Panc1 (cell line): ENCODE results near the gene TNIK. TPM values are rescaled to one million over a fixed set of nuclear protein-coding genes. Genes with fewer than 3 reads are reported as not detected.

Experiments
- ATAC-seq: fragments of 200-7000 bp; cut with Tn5 transposase; 2 replicates; pipeline ENCODE4 v1.9.1; 2020; ENCODE audit warnings: mild to moderate bottlenecking, moderate library complexity
- BruUV-seq: library from RNA; stranded (reverse); fragments of 400-500 nt; replicated peaks from 2 replicates; lab custom pipeline; 2021; lab: Mats Ljungman, UMichigan
- CTCF ChIA-PET: fragments of 300-600 bp; sonication (Branson Sonifier 250); formaldehyde crosslinking; loops from one replicate; lab custom pipeline; 2022; ENCODE audit warnings: antibody characterized with exemption; lab: Charles Lee
- POLR2A ChIA-PET: fragments of 300-600 bp; sonication (Branson Sonifier 250); formaldehyde crosslinking; loops from one replicate; lab custom pipeline; 2022; ENCODE audit warnings: antibody characterized with exemption; lab: Charles Lee
- DNase-seq: peaks from one replicate; pipeline ENCODE4 v3.0.0-alpha.2; 2010; ENCODE audit warnings: low read depth, low spot score
- H3K27ac ChIP-seq: 2 replicates; pipeline ENCODE4 v1.5.1; 2011; ENCODE audit warnings: mild to moderate bottlenecking, low read length, inconsistent platforms
- H3K27me3 ChIP-seq: fragments of 200-500 bp; sonication (Bioruptor generic); 2 replicates; pipeline ENCODE4 v1.6.0; 2014; ENCODE audit warnings: low read length, inconsistent platforms; ENCODE audit not compliant: control insufficient read depth, insufficient read depth
- H3K36me3 ChIP-seq: fragments of 200-500 bp; sonication (Bioruptor generic); 2 replicates; pipeline ENCODE4 v1.5.1; 2014; ENCODE audit warnings: inconsistent platforms, mild to moderate bottlenecking, low read length, moderate library complexity; ENCODE audit not compliant: control insufficient read depth, insufficient read depth
- H3K4me1 ChIP-seq: 2 replicates; pipeline ENCODE4 v1.5.1; 2011; ENCODE audit warnings: inconsistent platforms, mild to moderate bottlenecking, low read length, moderate library complexity; ENCODE audit not compliant: control insufficient read depth, insufficient read depth
- H3K4me3 ChIP-seq, 2 experiments: 2 replicates each; pipeline ENCODE4 v1.5.1; 2011 to 2012; ENCODE audit warnings: low read depth in 2 of 2, low read length in 2 of 2, mild to moderate bottlenecking in 2 of 2, inconsistent platforms in 1 of 2, moderate library complexity in 1 of 2
- H3K9me3 ChIP-seq: fragments of 200-500 bp; sonication (Bioruptor generic); 2 replicates; pipeline ENCODE4 v1.5.1; 2014; ENCODE audit warnings: low read depth, mild to moderate bottlenecking, inconsistent platforms, low read length, moderate library complexity; ENCODE audit not compliant: control insufficient read depth, insufficient read depth
- POLR2AphosphoS5 ChIP-seq: IDR thresholded peaks from 2 replicates; pipeline ENCODE4 v1.6.1; 2012; ENCODE audit warnings: mild to moderate bottlenecking, low read depth, low read length, moderate library complexity
- SIN3A ChIP-seq: IDR thresholded peaks from 2 replicates; pipeline ENCODE4 v1.6.1; 2012; ENCODE audit warnings: low read depth, mild to moderate bottlenecking, low read length, moderate library complexity, borderline replicate concordance; ENCODE audit not compliant: insufficient read depth
- TCF7L2 ChIP-seq: IDR thresholded peaks from 2 replicates; pipeline ENCODE4 v1.6.1; 2011; ENCODE audit warnings: mild to moderate bottlenecking, low read depth, low read length, inconsistent platforms
- in situ Hi-C: cut with HindIII; loops from 2 replicates; pipeline ENCODE4 v1.10.0; 2016; ENCODE audit warnings: low sequenced_read_pairs, low pct_unique_long_range_greater_than_20kb
- intact Hi-C: fragments of 100-400 bp; cut with micrococcal nuclease; formaldehyde crosslinking; loops from one replicate; pipeline ENCODE4 v1.10.0; 2022; ENCODE audit not compliant: unreplicated experiment
- total RNA-seq: library from RNA; stranded (reverse); gene quantifications from one replicate; pipeline ENCODE4 v1.2.1, GENCODE V29; 2021; ENCODE audit not compliant: unreplicated experiment
- TF ChIP-seq, protein P1 (sequence below), 2 experiments: IDR thresholded peaks; 2 replicates each; pipeline ENCODE4 v1.6.1; 2011 to 2012; ENCODE audit warnings: low read depth in 2 of 2, control low read depth in 1 of 2, low read length in 1 of 2, mild to moderate bottlenecking in 1 of 2, moderate library complexity in 1 of 2; ENCODE audit not compliant: insufficient read depth in 1 of 2
- TF ChIP-seq, protein P2 (sequence below): fragments of 450-650 bp; IDR thresholded peaks from 2 replicates; pipeline ENCODE4 v1.5.1; 2017; ENCODE audit warnings: mild to moderate bottlenecking

Gene TNIK
- total RNA-seq, 1 experiment from 2014 or later = 1.9 TPM

- Histone ChIP-seq H3K27ac (no peak overlapping the region), H3K36me3 (no peaks in the 10 kb centered on the region), H3K4me1 (no peaks in the 10 kb centered on the region), H3K4me3 (no peak overlapping the region), H3K9me3 (no peaks in the 10 kb centered on the region), H3K27me3 (no peaks in the 10 kb centered on the region)
- in situ Hi-C loops = no loop called here
- intact Hi-C loops = no loop called here
- TF ChIP-seq, protein P1, sequence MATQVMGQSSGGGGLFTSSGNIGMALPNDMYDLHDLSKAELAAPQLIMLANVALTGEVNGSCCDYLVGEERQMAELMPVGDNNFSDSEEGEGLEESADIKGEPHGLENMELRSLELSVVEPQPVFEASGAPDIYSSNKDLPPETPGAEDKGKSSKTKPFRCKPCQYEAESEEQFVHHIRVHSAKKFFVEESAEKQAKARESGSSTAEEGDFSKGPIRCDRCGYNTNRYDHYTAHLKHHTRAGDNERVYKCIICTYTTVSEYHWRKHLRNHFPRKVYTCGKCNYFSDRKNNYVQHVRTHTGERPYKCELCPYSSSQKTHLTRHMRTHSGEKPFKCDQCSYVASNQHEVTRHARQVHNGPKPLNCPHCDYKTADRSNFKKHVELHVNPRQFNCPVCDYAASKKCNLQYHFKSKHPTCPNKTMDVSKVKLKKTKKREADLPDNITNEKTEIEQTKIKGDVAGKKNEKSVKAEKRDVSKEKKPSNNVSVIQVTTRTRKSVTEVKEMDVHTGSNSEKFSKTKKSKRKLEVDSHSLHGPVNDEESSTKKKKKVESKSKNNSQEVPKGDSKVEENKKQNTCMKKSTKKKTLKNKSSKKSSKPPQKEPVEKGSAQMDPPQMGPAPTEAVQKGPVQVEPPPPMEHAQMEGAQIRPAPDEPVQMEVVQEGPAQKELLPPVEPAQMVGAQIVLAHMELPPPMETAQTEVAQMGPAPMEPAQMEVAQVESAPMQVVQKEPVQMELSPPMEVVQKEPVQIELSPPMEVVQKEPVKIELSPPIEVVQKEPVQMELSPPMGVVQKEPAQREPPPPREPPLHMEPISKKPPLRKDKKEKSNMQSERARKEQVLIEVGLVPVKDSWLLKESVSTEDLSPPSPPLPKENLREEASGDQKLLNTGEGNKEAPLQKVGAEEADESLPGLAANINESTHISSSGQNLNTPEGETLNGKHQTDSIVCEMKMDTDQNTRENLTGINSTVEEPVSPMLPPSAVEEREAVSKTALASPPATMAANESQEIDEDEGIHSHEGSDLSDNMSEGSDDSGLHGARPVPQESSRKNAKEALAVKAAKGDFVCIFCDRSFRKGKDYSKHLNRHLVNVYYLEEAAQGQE (IDR thresholded peaks at IDR 0.05; ENCODE audit: insufficient read depth in 1 of 2, low read depth in 2 of 2, low read length in 1 of 2) = no peak
- no peak for TF ChIP-seq SIN3A
- TF ChIP-seq, protein P2, sequence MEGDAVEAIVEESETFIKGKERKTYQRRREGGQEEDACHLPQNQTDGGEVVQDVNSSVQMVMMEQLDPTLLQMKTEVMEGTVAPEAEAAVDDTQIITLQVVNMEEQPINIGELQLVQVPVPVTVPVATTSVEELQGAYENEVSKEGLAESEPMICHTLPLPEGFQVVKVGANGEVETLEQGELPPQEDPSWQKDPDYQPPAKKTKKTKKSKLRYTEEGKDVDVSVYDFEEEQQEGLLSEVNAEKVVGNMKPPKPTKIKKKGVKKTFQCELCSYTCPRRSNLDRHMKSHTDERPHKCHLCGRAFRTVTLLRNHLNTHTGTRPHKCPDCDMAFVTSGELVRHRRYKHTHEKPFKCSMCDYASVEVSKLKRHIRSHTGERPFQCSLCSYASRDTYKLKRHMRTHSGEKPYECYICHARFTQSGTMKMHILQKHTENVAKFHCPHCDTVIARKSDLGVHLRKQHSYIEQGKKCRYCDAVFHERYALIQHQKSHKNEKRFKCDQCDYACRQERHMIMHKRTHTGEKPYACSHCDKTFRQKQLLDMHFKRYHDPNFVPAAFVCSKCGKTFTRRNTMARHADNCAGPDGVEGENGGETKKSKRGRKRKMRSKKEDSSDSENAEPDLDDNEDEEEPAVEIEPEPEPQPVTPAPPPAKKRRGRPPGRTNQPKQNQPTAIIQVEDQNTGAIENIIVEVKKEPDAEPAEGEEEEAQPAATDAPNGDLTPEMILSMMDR = no peak
- no peak for TF ChIP-seq TCF7L2
- no peak for TF ChIP-seq POLR2AphosphoS5
- no TSS peak for BruUV-seq
- ATAC-seq (no peak), DNase-seq (no peak)
- POLR2A ChIA-PET = no interaction called here
- CTCF ChIA-PET = interaction anchor here (0.6 kb wide), 1 partner anchor 194 kb away, joined by 3 read pairs; no protein-coding TSS in a partner anchor
Measured at GRCh38 chr3:171160325-171160724, 299.9 kb downstream of the TNIK start.

GRCh38 chr3:171159822-171160157 lies 300.4 kb downstream of the TNIK start:
- TF ChIP-seq, protein P1 (IDR thresholded peaks at IDR 0.05; ENCODE audit: insufficient read depth in 1 of 2, low read depth in 2 of 2, low read length in 1 of 2) = no peak
- TF ChIP-seq SIN3A = no peak
- TF ChIP-seq POLR2AphosphoS5 = no peak
- TF ChIP-seq, protein P2 = no peak
- TF ChIP-seq TCF7L2 = no peak
- in situ Hi-C loops = no loop called here
- no peak for DNase-seq
- H3K36me3 ChIP-seq = no peaks in the 10 kb centered on the region
- no peaks in the 10 kb centered on the region for H3K9me3 ChIP-seq
- intact Hi-C loops = no loop called here
- no peak overlapping the region for H3K27ac ChIP-seq
- H3K27me3 ChIP-seq = no peaks in the 10 kb centered on the region
- no TSS peak for BruUV-seq
- ChIA-PET CTCF (no interaction called here), POLR2A (no interaction called here)
- H3K4me1 ChIP-seq = no peaks in the 10 kb centered on the region
- no peak for ATAC-seq
- H3K4me3 ChIP-seq = no peak overlapping the region
